Vagina (tissue), 2 donors: ENCODE data around the gene PRR23E.

ENCODE experiments used
- CTCF ChIP-seq, 3 experiments: fragments of 450-650 bp in 2 of 3; fragments of 200-600 bp in 1 of 3; sonication (generic) in 1 of 3; IDR thresholded peaks; one replicate each; pipeline ENCODE4 v1.5.1; 2017 to 2019; ENCODE audit warnings: antibody characterized with exemption in 3 of 3, mild to moderate bottlenecking in 2 of 3, moderate library complexity in 2 of 3
- POLR2A ChIP-seq, 2 donors: fragments of 450-650 bp; IDR thresholded peaks; one replicate each; pipeline ENCODE4 v1.6.1; 2017; ENCODE audit warnings: antibody characterized with exemption in 2 of 2, mild to moderate bottlenecking in 2 of 2, moderate library complexity in 2 of 2

GRCh38 chr3:127210654-127210943, 17.7 kb downstream of the PRR23E start:
- TF ChIP-seq POLR2A (IDR thresholded peaks at IDR 0.05): no peak
- TF ChIP-seq CTCF (IDR thresholded peaks at IDR 0.05): no peak
